ENCODE results near the gene PRKG1.

- TF ChIP-seq, protein P1, sequence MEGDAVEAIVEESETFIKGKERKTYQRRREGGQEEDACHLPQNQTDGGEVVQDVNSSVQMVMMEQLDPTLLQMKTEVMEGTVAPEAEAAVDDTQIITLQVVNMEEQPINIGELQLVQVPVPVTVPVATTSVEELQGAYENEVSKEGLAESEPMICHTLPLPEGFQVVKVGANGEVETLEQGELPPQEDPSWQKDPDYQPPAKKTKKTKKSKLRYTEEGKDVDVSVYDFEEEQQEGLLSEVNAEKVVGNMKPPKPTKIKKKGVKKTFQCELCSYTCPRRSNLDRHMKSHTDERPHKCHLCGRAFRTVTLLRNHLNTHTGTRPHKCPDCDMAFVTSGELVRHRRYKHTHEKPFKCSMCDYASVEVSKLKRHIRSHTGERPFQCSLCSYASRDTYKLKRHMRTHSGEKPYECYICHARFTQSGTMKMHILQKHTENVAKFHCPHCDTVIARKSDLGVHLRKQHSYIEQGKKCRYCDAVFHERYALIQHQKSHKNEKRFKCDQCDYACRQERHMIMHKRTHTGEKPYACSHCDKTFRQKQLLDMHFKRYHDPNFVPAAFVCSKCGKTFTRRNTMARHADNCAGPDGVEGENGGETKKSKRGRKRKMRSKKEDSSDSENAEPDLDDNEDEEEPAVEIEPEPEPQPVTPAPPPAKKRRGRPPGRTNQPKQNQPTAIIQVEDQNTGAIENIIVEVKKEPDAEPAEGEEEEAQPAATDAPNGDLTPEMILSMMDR (conservative IDR thresholded peaks at IDR 0.05; ENCODE audit: low read depth in 2 of 2) = no peak
- TF ChIP-seq POLR2AphosphoS5 (IDR thresholded peaks at IDR 0.05; ENCODE audit: low read depth) (no peak), EZH2phosphoT487 (IDR thresholded peaks at IDR 0.05; ENCODE audit: unreplicated experiment) (no peak), CREB1 (CRISPR knock-in tag; IDR thresholded peaks at IDR 0.05; ENCODE audit: low read depth) (no peak), JUNB (IDR thresholded peaks at IDR 0.05; ENCODE audit: unreplicated experiment) (no peak), EZH2 (IDR thresholded peaks at IDR 0.05; ENCODE audit: low read depth, unreplicated experiment) (no peak)
Measured at GRCh38 chr10:52020173-52020572, 945.9 kb downstream of the PRKG1 start.

All from GM23338 (cell line).